Dermis blood vessel endothelial cell (primary cell): Measurements from ENCODE around the gene THOC6. TPM values are rescaled to one million over a fixed set of nuclear protein-coding genes. Genes with fewer than 3 reads are reported as not detected.
"Not testable (repeated sequence)": the region's sequence is repeated elsewhere in the genome, so short reads cannot be mapped to it uniquely, and the experiment has no call there.

ENCODE experiments used
- DNase-seq: peaks from one replicate; pipeline ENCODE4 v3.0.0; 2010
- total RNA-seq: library from RNA; depleted of rRNA; stranded (reverse); fragments of >200 nt; gene quantifications from 2 replicates; pipeline ENCODE4 v1.2.3, GENCODE V29; 2014

Gene THOC6
- total RNA-seq, 1 donor from 2014 or later, result 21.4 TPM

GRCh38 chr16:3035289-3035971, 11.6 kb downstream of the THOC6 start:
- DNase-seq, result no peak

GRCh38 chr16:3035972-3036725, 12.3 kb downstream of the THOC6 start:
- no peak for DNase-seq

- no peak for DNase-seq
Measured at GRCh38 chr16:3036726-3037315, 13.0 kb downstream of the THOC6 start, which contains the start of gene BICDL2. BICDL2 (minus strand) TSS chr16:3036944; CDS start chr16:3035496, 1,448 bp downstream.

- DNase-seq, result no peak
Measured at GRCh38 chr16:3038256-3038655, 14.4 kb downstream of the THOC6 start.

- DNase-seq, result no peak
Measured at GRCh38 chr16:3038896-3039295, 15.1 kb downstream of the THOC6 start.

- no peak for DNase-seq
Measured at GRCh38 chr16:3042376-3042775, 18.5 kb downstream of the THOC6 start.

- DNase-seq, result no peak
Measured at GRCh38 chr16:3044708-3045107, 20.9 kb downstream of the THOC6 start.

- DNase-seq, result peak; percentile 18
Measured at GRCh38 chr16:3045758-3046640, 22.2 kb downstream of the THOC6 start, which contains the start of gene MMP25. MMP25 (plus strand) TSS chr16:3046561; CDS start chr16:3046918, 357 bp downstream.

GRCh38 chr16:3046641-3047386, 23.0 kb downstream of the THOC6 start:
- DNase-seq, result no peak

- DNase-seq, result no peak
Measured at GRCh38 chr16:3047387-3047720, 23.5 kb downstream of the THOC6 start.

GRCh38 chr16:3049921-3050481, 26.2 kb downstream of the THOC6 start:
- no peak for DNase-seq

- DNase-seq, result no peak
Measured at GRCh38 chr16:3050487-3050886, 26.7 kb downstream of the THOC6 start.

GRCh38 chr16:3051009-3051408, 27.2 kb downstream of the THOC6 start:
- DNase-seq, result no peak

GRCh38 chr16:3051494-3051893, 27.7 kb downstream of the THOC6 start:
- no peak for DNase-seq

- not testable (repeated sequence) for DNase-seq
Measured at GRCh38 chr16:3052571-3053329, 28.9 kb downstream of the THOC6 start.

GRCh38 chr16:3053330-3053710, 29.5 kb downstream of the THOC6 start:
- not testable (repeated sequence) for DNase-seq

- DNase-seq, result no peak
Measured at GRCh38 chr16:3054965-3055733, 31.3 kb downstream of the THOC6 start.

GRCh38 chr16:3055734-3056115, 31.9 kb downstream of the THOC6 start:
- DNase-seq, result not testable (repeated sequence)

- DNase-seq, result no peak
Measured at GRCh38 chr16:3056336-3057180, 32.7 kb downstream of the THOC6 start.
